Hypothalamus (tissue), 51 donors: ENCODE measurements around the gene HLA-E.
"Not testable (repeated sequence)": the region's sequence is repeated elsewhere in the genome, so short reads cannot be mapped to it uniquely, and the experiment has no call there.

Source experiments
- DNase-seq, 51 donors: peaks; one replicate each; lab custom pipeline; 2025; lab: John Stamatoyannopoulos, UW

Gene HLA-E

GRCh38 chr6:30500421-30501355 lies 11.4 kb downstream of the HLA-E start:
- DNase-seq: no peak

GRCh38 chr6:30507849-30508827 lies 18.8 kb downstream of the HLA-E start:
- DNase-seq: no peak

GRCh38 chr6:30508890-30509736 lies 19.8 kb downstream of the HLA-E start:
- no peak for DNase-seq

GRCh38 chr6:30510419-30511168 lies 21.3 kb downstream of the HLA-E start:
- no peak for DNase-seq

DNA sequence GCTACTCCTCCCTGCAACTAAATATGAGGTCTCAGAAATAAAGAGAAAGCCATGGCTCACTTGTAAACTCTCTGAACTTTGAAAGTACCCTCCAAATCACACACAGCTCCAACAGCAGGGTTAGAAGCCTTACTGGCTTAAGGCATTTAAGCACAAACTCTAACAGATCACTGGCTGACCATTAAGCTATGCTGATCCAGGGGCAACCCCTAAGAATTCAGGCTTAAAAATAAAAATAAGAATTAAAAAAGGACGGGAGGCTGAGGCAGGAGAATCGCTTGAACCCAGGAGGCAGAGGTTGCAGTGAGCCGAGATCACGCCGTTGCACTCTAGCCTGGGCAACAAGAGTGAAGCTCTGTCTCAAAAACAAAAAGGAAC lies 21.8 kb downstream of the HLA-E start:
- no peak for DNase-seq

- DNase-seq: no peak
Measured at GRCh38 chr6:30513451-30513850, 24.1 kb downstream of the HLA-E start.

DNA sequence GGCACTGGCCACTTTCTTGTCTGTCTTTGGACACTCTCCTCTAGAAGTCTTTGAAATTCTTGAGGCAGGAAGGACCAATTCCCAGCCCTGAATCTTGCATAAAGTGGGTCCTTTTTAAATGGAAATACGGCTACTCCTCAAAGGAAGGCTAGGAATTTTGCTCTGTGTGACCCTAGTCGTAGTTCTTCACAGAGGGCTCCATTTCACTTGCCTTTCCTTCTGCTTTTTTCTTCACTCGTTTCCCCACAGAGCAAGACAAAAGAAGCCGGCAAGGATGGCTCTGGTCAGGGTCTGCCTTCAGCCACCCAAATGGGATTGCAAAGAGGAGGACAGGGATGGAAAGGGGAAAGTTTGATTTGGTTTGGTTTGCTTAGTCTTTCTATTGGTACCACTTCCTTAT lies 25.8 kb downstream of the HLA-E start:
- no peak for DNase-seq

DNA sequence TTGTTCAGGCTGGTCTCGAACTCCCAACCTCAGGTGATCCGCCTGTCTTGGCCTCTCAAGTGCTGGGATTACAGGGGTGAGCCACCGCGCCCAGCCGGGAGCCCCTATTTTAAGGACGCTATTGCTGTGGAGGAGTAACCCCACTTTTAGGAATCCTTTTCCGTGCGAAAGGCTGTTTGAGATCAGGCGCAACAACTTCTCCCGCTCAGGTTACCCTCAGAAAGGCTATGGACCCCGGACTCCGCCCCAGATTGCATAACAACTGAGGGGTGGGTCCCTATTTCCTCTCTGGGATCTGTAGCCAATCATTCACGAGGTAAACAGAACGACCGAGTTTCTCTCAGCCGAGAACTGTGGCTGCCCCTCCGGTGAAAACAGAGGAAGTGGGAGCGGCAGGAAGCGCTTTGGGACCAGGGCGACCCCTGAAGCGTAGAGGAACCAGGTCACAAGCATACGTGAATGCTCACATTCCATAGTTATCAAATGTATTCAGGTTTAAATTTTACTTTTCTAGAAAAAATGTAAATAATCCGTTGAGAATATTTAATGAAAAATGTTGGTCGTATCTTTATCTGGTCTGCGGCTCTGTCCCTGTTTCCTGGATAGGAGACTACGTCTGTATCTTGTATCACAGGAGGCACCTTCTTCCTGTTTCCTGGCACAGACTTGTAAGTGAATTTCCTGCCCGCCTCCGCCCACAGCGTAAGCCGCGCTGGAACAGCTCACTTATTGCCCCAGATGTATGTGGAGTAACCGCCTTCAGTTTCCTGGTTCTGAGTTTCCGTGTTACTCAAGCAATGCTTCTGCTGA lies 26.8 kb downstream of the HLA-E start:
- DNase-seq: peak in 44 of 51 donors; percentile 1 to 63 (median 26)

GRCh38 chr6:30516754-30517076 lies 27.4 kb downstream of the HLA-E start:
- not testable (repeated sequence) for DNase-seq

GRCh38 chr6:30517767-30518504 lies 28.6 kb downstream of the HLA-E start:
- not testable (repeated sequence) for DNase-seq

- not testable (repeated sequence) for DNase-seq
Measured at GRCh38 chr6:30518505-30519145, 29.3 kb downstream of the HLA-E start.

- no peak for DNase-seq
Measured at GRCh38 chr6:30520522-30520921, 31.2 kb downstream of the HLA-E start.

- DNase-seq: not testable (repeated sequence)
Measured at GRCh38 chr6:30521082-30521481, 31.8 kb downstream of the HLA-E start.

DNA sequence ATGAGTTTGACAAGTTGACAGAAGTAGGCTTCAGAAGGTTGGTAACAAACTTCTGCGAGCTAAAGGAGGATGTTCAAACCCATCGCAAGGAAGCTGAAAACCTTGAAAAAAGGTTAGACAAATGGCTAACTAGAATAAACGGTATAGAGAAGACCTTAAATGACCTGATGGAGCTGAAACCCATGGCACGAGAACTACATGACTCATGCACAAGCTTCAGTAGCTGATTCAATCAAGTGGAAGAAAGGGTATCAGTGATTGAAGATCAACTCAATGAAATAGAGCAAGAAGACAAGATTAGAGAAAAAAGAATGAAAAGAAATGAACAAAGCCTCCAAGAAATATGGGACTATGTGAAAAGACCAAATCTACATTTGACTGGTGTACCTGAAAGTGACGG lies 32.6 kb downstream of the HLA-E start:
- DNase-seq: not testable (repeated sequence)

GRCh38 chr6:30526444-30526843 lies 37.1 kb downstream of the HLA-E start:
- not testable (repeated sequence) for DNase-seq

- DNase-seq: not testable (repeated sequence)
Measured at GRCh38 chr6:30529349-30529875, 40.1 kb downstream of the HLA-E start.

- DNase-seq: no peak
Measured at GRCh38 chr6:30530014-30530413, 40.7 kb downstream of the HLA-E start.
